Cardiac muscle cell (in vitro differentiated cells and primary cell): ENCODE measurements around the gene ZNF503. TPM values are rescaled to one million over a fixed set of nuclear protein-coding genes. Genes with fewer than 3 reads are reported as not detected.
A peak's percentile ranks its signal among the peaks of the same experiment; 100 is the strongest.

ENCODE experiments used
- DNase-seq, 2 donors: peaks; one replicate each; pipeline versions ENCODE4 v3.0.0 to v3.0.0-alpha.2; 2010 to 2017; ENCODE audit warnings: low read depth in 1 of 2, low spot score in 1 of 2
- H3K27ac ChIP-seq: fragments of 200-600 bp; sonication (generic); 2 replicates; pipeline ENCODE4 v1.5.1; 2016
- H3K27me3 ChIP-seq: fragments of 200-600 bp; sonication (generic); 2 replicates; pipeline ENCODE4 v1.6.0; 2016; ENCODE audit warnings: control low read depth
- H3K36me3 ChIP-seq: fragments of 200-600 bp; sonication (generic); 2 replicates; pipeline ENCODE4 v1.5.1; 2016; ENCODE audit warnings: control low read depth
- H3K4me1 ChIP-seq: fragments of 200-600 bp; sonication (generic); 2 replicates; pipeline ENCODE4 v1.8.1; 2017; ENCODE audit warnings: low read depth, mild to moderate bottlenecking, mixed run types
- H3K4me3 ChIP-seq: fragments of 200-600 bp; sonication (generic); 2 replicates; pipeline ENCODE4 v1.5.1; 2016; ENCODE audit warnings: mild to moderate bottlenecking
- H3K9me3 ChIP-seq: fragments of 200-600 bp; sonication (generic); 2 replicates; pipeline ENCODE4 v1.5.1; 2017; ENCODE audit warnings: low read depth, mild to moderate bottlenecking, control low read depth
- polyA plus RNA-seq: library from polyadenylated mRNA; unstranded; fragments of >200 nt; fragmentation: Nextera tagmentation; extraction: Ambion mirVana; gene quantifications from 2 replicates; pipeline ENCODE4 v1.2.1, GENCODE V29; 2016
- total RNA-seq: library from RNA; depleted of rRNA; stranded (reverse); fragments of >200 nt; gene quantifications from 2 replicates; pipeline ENCODE4 v1.2.3, GENCODE V29; 2016
- TF ChIP-seq, protein P1 (sequence below): IDR thresholded peaks from 2 replicates; pipeline ENCODE4 v1.5.1; 2012; ENCODE audit warnings: low read depth, mild to moderate bottlenecking, low read length

Gene ZNF503
- total and polyA plus RNA-seq, 2 experiments from 2014 or later, result 41.8 to 110 TPM

- peak in 1 of 2 donors; percentile 31 for DNase-seq
- Histone ChIP-seq H3K36me3 (no peaks in the 10 kb centered on the region), H3K4me3 (no peak overlapping the region), H3K27ac (no peak overlapping the region), H3K4me1 (no peaks in the 10 kb centered on the region), H3K9me3 (no peaks in the 10 kb centered on the region), H3K27me3 (no peaks in the 10 kb centered on the region)
- TF ChIP-seq, protein P1, sequence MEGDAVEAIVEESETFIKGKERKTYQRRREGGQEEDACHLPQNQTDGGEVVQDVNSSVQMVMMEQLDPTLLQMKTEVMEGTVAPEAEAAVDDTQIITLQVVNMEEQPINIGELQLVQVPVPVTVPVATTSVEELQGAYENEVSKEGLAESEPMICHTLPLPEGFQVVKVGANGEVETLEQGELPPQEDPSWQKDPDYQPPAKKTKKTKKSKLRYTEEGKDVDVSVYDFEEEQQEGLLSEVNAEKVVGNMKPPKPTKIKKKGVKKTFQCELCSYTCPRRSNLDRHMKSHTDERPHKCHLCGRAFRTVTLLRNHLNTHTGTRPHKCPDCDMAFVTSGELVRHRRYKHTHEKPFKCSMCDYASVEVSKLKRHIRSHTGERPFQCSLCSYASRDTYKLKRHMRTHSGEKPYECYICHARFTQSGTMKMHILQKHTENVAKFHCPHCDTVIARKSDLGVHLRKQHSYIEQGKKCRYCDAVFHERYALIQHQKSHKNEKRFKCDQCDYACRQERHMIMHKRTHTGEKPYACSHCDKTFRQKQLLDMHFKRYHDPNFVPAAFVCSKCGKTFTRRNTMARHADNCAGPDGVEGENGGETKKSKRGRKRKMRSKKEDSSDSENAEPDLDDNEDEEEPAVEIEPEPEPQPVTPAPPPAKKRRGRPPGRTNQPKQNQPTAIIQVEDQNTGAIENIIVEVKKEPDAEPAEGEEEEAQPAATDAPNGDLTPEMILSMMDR, result peak; percentile 6
These were observed 50.8 kb downstream of the ZNF503 start for GRCh38 chr10:75350791-75351190.

Other genes with a start within 250 kb of the ZNF503 start
- gene VDAC2, start 191.0 kb downstream of the ZNF503 start, total RNA-seq, result 178 and 237 TPM in 2 replicates
- 363 and 376 TPM in 2 replicates for gene VDAC2, start 191.0 kb downstream of the ZNF503 start, polyA plus RNA-seq
- gene COMTD1, start 165.8 kb downstream of the ZNF503 start, total RNA-seq, result 40.7 and 66.1 TPM in 2 replicates
- 42.0 and 43.1 TPM in 2 replicates for gene COMTD1, start 165.8 kb downstream of the ZNF503 start, polyA plus RNA-seq
- gene LRMDA, start 29.9 kb upstream of the ZNF503 start, total RNA-seq, result 3.0 and 6.2 TPM in 2 replicates
- 11.7 and 29.3 TPM in 2 replicates for gene LRMDA, start 29.9 kb upstream of the ZNF503 start, polyA plus RNA-seq